HepG2 (cell line): ENCODE measurements around the gene E2F3. TPM values are rescaled to one million over a fixed set of nuclear protein-coding genes. Genes with fewer than 3 reads are reported as not detected.

Experiments
- ATF5 ChIP-seq: sonication (generic); formaldehyde crosslinking; IDR thresholded peaks from 2 replicates; pipeline ENCODE4 v1.4.0; 2020; ENCODE audit warnings: mild to moderate bottlenecking, low read depth, missing genetic modification reagents
- FLYWCH1 ChIP-seq: sonication (generic); formaldehyde crosslinking; IDR thresholded peaks from 2 replicates; pipeline ENCODE4 v1.8.1; 2023; ENCODE audit warnings: mild to moderate bottlenecking, missing genetic modification reagents
- KLF6 ChIP-seq: IDR thresholded peaks from 2 replicates; pipeline ENCODE4 v1.8.0; 2016; ENCODE audit warnings: missing biosample characterization, missing genetic modification reagents
- MAFF ChIP-seq: IDR thresholded peaks from 2 replicates; pipeline ENCODE4 v1.6.1; 2011; ENCODE audit warnings: low read depth, low read length, improper control_type of control experiment
- NR2F6 ChIP-seq, 2 experiments: IDR thresholded peaks; 2 replicates each; pipeline ENCODE4 v1.6.1; 2016; ENCODE audit warnings: antibody characterized with exemption in 1 of 2, mild to moderate bottlenecking in 1 of 2
- PRMT3 ChIP-seq: sonication (generic); formaldehyde crosslinking; IDR thresholded peaks from 2 replicates; pipeline ENCODE4 v1.8.1; 2022; ENCODE audit warnings: low read depth, mild to moderate bottlenecking, moderate library complexity, missing genetic modification reagents, borderline replicate concordance
- RBFOX2 ChIP-seq: fragments of 200-400 bp; formaldehyde crosslinking; IDR thresholded peaks from 2 replicates; pipeline ENCODE4 v1.6.1; 2017; ENCODE audit warnings: low read depth, mild to moderate bottlenecking, low read length
- RBM22 ChIP-seq: fragments of 200-400 bp; formaldehyde crosslinking; optimal IDR thresholded peaks from 2 replicates; pipeline ENCODE3; 2017; ENCODE audit warnings: mild to moderate bottlenecking, low read length, moderate library complexity
- REL ChIP-seq: sonication (generic); formaldehyde crosslinking; conservative IDR thresholded peaks from 2 replicates; pipeline ENCODE4 v1.8.0; 2022; ENCODE audit warnings: mild to moderate bottlenecking, missing genetic modification reagents, moderate library complexity
- TAF1 ChIP-seq: sonication (generic); formaldehyde crosslinking; IDR thresholded peaks from 2 replicates; pipeline ENCODE4 v1.4.0; 2020; ENCODE audit warnings: missing genetic modification reagents
- TMF1 ChIP-seq: sonication (generic); formaldehyde crosslinking; IDR thresholded peaks from 2 replicates; pipeline ENCODE4 v1.8.1; 2022; ENCODE audit warnings: low read depth, missing genetic modification reagents
- TOE1 ChIP-seq: sonication (generic); formaldehyde crosslinking; IDR thresholded peaks from 2 replicates; pipeline ENCODE4 v1.4.0; 2020; ENCODE audit warnings: mild to moderate bottlenecking, missing genetic modification reagents
- ZNF121 ChIP-seq: sonication (generic); formaldehyde crosslinking; IDR thresholded peaks from 2 replicates; pipeline ENCODE4 v1.5.0; 2020; ENCODE audit warnings: mild to moderate bottlenecking, missing genetic modification reagents
- ZNF343 ChIP-seq: sonication (generic); formaldehyde crosslinking; IDR thresholded peaks from 2 replicates; pipeline ENCODE4 v1.4.0; 2020; ENCODE audit warnings: mild to moderate bottlenecking, missing genetic modification reagents
- ZNF362 ChIP-seq: sonication (generic); formaldehyde crosslinking; IDR thresholded peaks from 2 replicates; pipeline ENCODE4 v1.4.0; 2020; ENCODE audit warnings: missing genetic modification reagents, mild to moderate bottlenecking, borderline replicate concordance
- ZNF75D ChIP-seq: sonication (generic); formaldehyde crosslinking; IDR thresholded peaks from 2 replicates; pipeline ENCODE4 v1.8.1; 2023; ENCODE audit warnings: missing genetic modification reagents, mild to moderate bottlenecking, borderline replicate concordance
- ZNF770 ChIP-seq: sonication (generic); formaldehyde crosslinking; IDR thresholded peaks from 2 replicates; pipeline ENCODE4 v1.5.0; 2020; ENCODE audit warnings: mild to moderate bottlenecking, missing genetic modification reagents
- ZNF780A ChIP-seq: sonication (generic); formaldehyde crosslinking; IDR thresholded peaks from 2 replicates; pipeline ENCODE4 v1.8.0; 2022; ENCODE audit warnings: mild to moderate bottlenecking, missing genetic modification reagents, moderate library complexity
- ZNF792 ChIP-seq: IDR thresholded peaks from 2 replicates; pipeline ENCODE4 v1.6.1; 2016
- ZSCAN20 ChIP-seq: sonication (generic); formaldehyde crosslinking; IDR thresholded peaks from 2 replicates; pipeline ENCODE4 v1.4.0; 2020; ENCODE audit warnings: missing genetic modification reagents, mild to moderate bottlenecking, borderline replicate concordance
- polyA plus RNA-seq, 8 experiments: library from polyadenylated mRNA; depleted of rRNA in 3 of 8; stranded (reverse) in 7 of 8; unstranded in 1 of 8; fragments of >200 nt; fragmentation: Illumina TruSeq in 4 of 8; extraction: Trizol in 4 of 8; gene quantifications; 2 replicates each; pipeline versions ENCODE4 v1.2.1 to v1.2.3, GENCODE V29; 2011 to 2016; ENCODE audit warnings: low read depth in 4 of 8, missing spikeins in 1 of 8, mixed read lengths in 1 of 8; ENCODE audit not compliant: insufficient read depth in 1 of 8
- total RNA-seq, 5 experiments: library from RNA; depleted of rRNA; stranded (reverse); fragments of >200 nt; fragmentation: Illumina TruSeq; extraction: Trizol; gene quantifications; 2 replicates each; pipeline ENCODE4 v1.2.3, GENCODE V29; 2016; ENCODE audit warnings: low read depth in 1 of 5
- TF ChIP-seq, protein P1 (sequence below): sonication (generic); formaldehyde crosslinking; IDR thresholded peaks from 2 replicates; pipeline ENCODE4 v1.5.0; 2020; ENCODE audit warnings: mild to moderate bottlenecking, missing genetic modification reagents
- TF ChIP-seq, protein P2 (sequence below): sonication (generic); formaldehyde crosslinking; IDR thresholded peaks from 2 replicates; pipeline ENCODE4 v1.5.1; 2020; ENCODE audit warnings: missing genetic modification reagents, mild to moderate bottlenecking, borderline replicate concordance

Gene E2F3
- total and polyA plus RNA-seq, 2 of the 13 experiments (the other 11 are each of a cell fraction or from before 2014, with no cell fraction given), result 8.5 to 12.7 TPM

DNA sequence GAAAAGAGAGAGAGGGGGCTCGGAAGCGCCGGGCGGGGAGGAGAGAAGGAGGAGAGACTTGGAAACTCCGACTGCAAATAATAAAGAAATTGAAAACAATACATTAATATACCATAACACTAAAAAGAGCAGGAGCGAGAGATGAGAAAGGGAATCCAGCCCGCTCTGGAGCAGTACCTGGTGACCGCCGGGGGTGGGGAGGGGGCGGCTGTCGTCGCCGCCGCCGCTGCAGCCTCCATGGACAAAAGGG, 338 bp downstream of the E2F3 start (continued):
- TF ChIP-seq NR2F6 (IDR thresholded peaks at IDR 0.05) (0 out of 2 replicates have a peak, but pooled peaks have one; percentile 20), NR2F6 (CRISPR knock-in tag; IDR thresholded peaks at IDR 0.05) (peak; percentile 2; the same call in 1 of the 2 replicates), REL (no peak), ZNF121 (0 out of 2 replicates have a peak, but pooled peaks have one; percentile 26), RBFOX2 (peak; percentile 79), ZNF343 (CRISPR knock-in tag) (peak; percentile 40), PRMT3 (peak; percentile 36; the same call in 1 of the 2 replicates), KLF6 (no peak), TAF1 (0 out of 2 replicates have a peak, but pooled peaks have one; percentile 3), ZSCAN20 (CRISPR knock-in tag) (0 out of 2 replicates have a peak, but pooled peaks have one; percentile 8), ZNF770 (0 out of 2 replicates have a peak, but pooled peaks have one; percentile 27), TOE1 (peak; percentile 2; the same call in 1 of the 2 replicates), TMF1 (CRISPR knock-in tag) (0 out of 2 replicates have a peak, but pooled peaks have one; percentile 9), ZNF362 (CRISPR knock-in tag) (no peak), FLYWCH1 (CRISPR knock-in tag) (0 out of 2 replicates have a peak, but pooled peaks have one; percentile 8), ZNF792 (no peak), ZNF780A (CRISPR knock-in tag) (0 out of 2 replicates have a peak, but pooled peaks have one; percentile 2), RBM22 (no peak), MAFF (no peak), ZNF75D (CRISPR knock-in tag) (peak; percentile 93; the same call in 1 of the 2 replicates), ATF5 (CRISPR knock-in tag) (no peak)
- TF ChIP-seq, protein P1, sequence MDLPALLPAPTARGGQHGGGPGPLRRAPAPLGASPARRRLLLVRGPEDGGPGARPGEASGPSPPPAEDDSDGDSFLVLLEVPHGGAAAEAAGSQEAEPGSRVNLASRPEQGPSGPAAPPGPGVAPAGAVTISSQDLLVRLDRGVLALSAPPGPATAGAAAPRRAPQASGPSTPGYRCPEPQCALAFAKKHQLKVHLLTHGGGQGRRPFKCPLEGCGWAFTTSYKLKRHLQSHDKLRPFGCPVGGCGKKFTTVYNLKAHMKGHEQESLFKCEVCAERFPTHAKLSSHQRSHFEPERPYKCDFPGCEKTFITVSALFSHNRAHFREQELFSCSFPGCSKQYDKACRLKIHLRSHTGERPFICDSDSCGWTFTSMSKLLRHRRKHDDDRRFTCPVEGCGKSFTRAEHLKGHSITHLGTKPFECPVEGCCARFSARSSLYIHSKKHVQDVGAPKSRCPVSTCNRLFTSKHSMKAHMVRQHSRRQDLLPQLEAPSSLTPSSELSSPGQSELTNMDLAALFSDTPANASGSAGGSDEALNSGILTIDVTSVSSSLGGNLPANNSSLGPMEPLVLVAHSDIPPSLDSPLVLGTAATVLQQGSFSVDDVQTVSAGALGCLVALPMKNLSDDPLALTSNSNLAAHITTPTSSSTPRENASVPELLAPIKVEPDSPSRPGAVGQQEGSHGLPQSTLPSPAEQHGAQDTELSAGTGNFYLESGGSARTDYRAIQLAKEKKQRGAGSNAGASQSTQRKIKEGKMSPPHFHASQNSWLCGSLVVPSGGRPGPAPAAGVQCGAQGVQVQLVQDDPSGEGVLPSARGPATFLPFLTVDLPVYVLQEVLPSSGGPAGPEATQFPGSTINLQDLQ (CRISPR knock-in tag), result 0 out of 2 replicates have a peak, but pooled peaks have one; percentile 30
- TF ChIP-seq, protein P2, sequence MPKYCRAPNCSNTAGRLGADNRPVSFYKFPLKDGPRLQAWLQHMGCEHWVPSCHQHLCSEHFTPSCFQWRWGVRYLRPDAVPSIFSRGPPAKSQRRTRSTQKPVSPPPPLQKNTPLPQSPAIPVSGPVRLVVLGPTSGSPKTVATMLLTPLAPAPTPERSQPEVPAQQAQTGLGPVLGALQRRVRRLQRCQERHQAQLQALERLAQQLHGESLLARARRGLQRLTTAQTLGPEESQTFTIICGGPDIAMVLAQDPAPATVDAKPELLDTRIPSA (CRISPR knock-in tag), result 0 out of 2 replicates have a peak, but pooled peaks have one; percentile 61
